DOHH2 (cell line): ENCODE results near the gene LRRN2.

ENCODE experiments used
- CTCF ChIP-seq: fragments of 200-600 bp; sonication (generic); IDR thresholded peaks from one replicate; pipeline ENCODE4 v1.5.1; 2014; ENCODE audit warnings: antibody characterized with exemption, mild to moderate bottlenecking, low read depth, low read length; ENCODE audit not compliant: poor library complexity, severe bottlenecking
- EZH2phosphoT487 ChIP-seq: fragments of 200-600 bp; sonication (generic); IDR thresholded peaks from 2 replicates; pipeline ENCODE4 v1.6.1; 2017; ENCODE audit warnings: borderline replicate concordance, mild to moderate bottlenecking, antibody characterized with exemption, low read length, moderate library complexity, mixed read lengths

- TF ChIP-seq CTCF (no peak), EZH2phosphoT487 (no peak)
Measured at GRCh38 chr1:204731985-204732575, 46.5 kb upstream of the LRRN2 start.
